Breast epithelium (tissue), 3 donors: Measurements from ENCODE around the gene PELI3.

Experiments
- POLR2AphosphoS5 ChIP-seq, 3 donors: sonication (generic); formaldehyde crosslinking; IDR thresholded peaks; one replicate each; pipeline ENCODE4 v1.6.1; 2017; ENCODE audit warnings: antibody characterized with exemption in 3 of 3
- TF ChIP-seq, protein P1 (sequence below), 3 donors: fragments of 450-650 bp; IDR thresholded peaks; one replicate each; pipeline ENCODE4 v1.5.1; 2016 to 2017; ENCODE audit warnings: antibody characterized with exemption in 3 of 3, mild to moderate bottlenecking in 3 of 3, moderate library complexity in 3 of 3

DNA sequence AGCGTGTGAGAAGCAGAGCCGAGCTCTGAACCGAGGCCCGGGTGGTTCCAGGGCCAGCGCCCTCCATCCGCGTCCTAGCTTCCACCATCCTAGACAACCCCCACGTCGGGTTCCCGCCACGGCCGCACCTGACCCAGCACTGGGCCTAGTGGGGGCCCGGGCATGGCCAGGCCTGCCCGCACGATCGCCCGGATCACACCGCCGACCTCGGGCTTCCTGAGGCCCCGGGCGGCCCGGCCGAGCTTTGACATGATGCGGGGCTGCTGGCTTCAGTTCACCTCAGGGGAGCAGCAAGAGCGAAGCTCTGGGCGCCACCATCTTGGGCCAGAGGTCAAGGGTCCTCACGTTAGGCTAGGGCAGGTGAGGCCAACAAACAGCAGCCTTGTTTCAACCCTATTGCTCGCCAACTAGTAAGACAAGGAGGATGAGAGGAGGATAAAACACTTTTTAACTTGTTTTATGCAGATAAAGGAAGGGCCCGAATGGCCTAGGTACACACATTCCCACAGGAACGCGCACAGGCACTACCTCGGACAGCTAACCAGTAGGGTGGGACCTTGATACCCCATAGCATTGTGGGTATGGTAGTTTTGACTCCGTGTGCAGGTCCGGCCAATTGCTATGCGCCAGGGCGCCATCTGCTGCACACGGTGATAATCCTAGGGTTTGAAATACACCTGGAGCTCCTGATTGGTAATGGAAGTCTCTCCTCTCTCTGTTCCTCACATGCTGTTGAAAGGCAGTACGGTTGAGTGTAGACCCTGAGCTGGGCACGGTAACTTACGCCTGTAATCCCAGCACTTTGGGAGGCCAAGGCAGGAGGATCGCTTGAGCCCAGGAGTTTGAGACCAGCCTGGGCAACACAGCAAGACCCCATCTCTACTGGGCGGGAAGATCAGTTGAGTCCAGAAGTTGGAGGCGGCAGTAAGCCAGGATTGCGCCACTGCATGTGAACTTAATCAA lies 27.9 kb upstream of the PELI3 start, which contains the start of gene MRPL11:
- TF ChIP-seq POLR2AphosphoS5 (IDR thresholded peaks at IDR 0.05): peak; percentile 13 to 78 (median 68)
- TF ChIP-seq, protein P1, sequence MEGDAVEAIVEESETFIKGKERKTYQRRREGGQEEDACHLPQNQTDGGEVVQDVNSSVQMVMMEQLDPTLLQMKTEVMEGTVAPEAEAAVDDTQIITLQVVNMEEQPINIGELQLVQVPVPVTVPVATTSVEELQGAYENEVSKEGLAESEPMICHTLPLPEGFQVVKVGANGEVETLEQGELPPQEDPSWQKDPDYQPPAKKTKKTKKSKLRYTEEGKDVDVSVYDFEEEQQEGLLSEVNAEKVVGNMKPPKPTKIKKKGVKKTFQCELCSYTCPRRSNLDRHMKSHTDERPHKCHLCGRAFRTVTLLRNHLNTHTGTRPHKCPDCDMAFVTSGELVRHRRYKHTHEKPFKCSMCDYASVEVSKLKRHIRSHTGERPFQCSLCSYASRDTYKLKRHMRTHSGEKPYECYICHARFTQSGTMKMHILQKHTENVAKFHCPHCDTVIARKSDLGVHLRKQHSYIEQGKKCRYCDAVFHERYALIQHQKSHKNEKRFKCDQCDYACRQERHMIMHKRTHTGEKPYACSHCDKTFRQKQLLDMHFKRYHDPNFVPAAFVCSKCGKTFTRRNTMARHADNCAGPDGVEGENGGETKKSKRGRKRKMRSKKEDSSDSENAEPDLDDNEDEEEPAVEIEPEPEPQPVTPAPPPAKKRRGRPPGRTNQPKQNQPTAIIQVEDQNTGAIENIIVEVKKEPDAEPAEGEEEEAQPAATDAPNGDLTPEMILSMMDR (IDR thresholded peaks at IDR 0.05): peak in 2 of 3 donors; percentile 17 to 47
